ENCODE data around the gene FANCE. TPM values are rescaled to one million over a fixed set of nuclear protein-coding genes. Genes with fewer than 3 reads are reported as not detected.
A peak's percentile ranks its signal among the peaks of the same experiment; 100 is the strongest.

The FANCE gene
- total and polyA plus RNA-seq, 9 of the 15 experiments (the other 6 are each of a cell fraction or from before 2014, with no cell fraction given), result 5.7 to 30.2 (median 17.0) TPM

- TF ChIP-seq ZBTB40 (IDR thresholded peaks at IDR 0.05), result no peak
- TF ChIP-seq ZBTB40 (CRISPR knock-in tag; IDR thresholded peaks at IDR 0.05), result no peak
- TF ChIP-seq REST (IDR thresholded peaks at IDR 0.05; ENCODE audit: borderline replicate concordance), result peak; percentile 19; the same call in 1 of the 2 replicates
- 0 out of 2 replicates have a peak, but pooled peaks have one; percentile 22 for TF ChIP-seq REST (CRISPR knock-in tag; IDR thresholded peaks at IDR 0.05; ENCODE audit: low read depth)
- TF ChIP-seq EP400 (IDR thresholded peaks at IDR 0.05), result no peak
- TF ChIP-seq JUND (IDR thresholded peaks at IDR 0.05; ENCODE audit: borderline replicate concordance, low read depth, low read length), result no peak
- TF ChIP-seq JUND (tag; IDR thresholded peaks at IDR 0.05; ENCODE audit: borderline replicate concordance, low read depth, low read length), result no peak
- TF ChIP-seq HINFP (tag; conservative IDR thresholded peaks at IDR 0.05; ENCODE audit: low read depth), result no peak
- no peak for TF ChIP-seq SUPT5H (IDR thresholded peaks at IDR 0.05)
Observed at GRCh38 chr6:35491558-35492257, 39.6 kb downstream of the FANCE start (continued).
